Stimulated activated CD4-positive, alpha-beta T cell treated with anti-CD3 and anti-CD28 coated beads, Interleukin-1b, Interleukin-23, amount 100 ng/mL, for 48 hours (primary cell): ENCODE data around the gene LGALS4.
"Not testable (repeated sequence)": the region's sequence is repeated elsewhere in the genome, so short reads cannot be mapped to it uniquely, and the experiment has no call there.

Experiments
- DNase-seq: peaks from one replicate; pipeline ENCODE4 v3.0.0-alpha.2; 2020

The LGALS4 gene

GRCh38 chr19:38842439-38843174 lies 29.9 kb upstream of the LGALS4 start:
- peak; percentile 65 for DNase-seq

- peak; percentile 33 for DNase-seq
These were observed 29.2 kb upstream of the LGALS4 start for GRCh38 chr19:38841787-38842438.

DNA sequence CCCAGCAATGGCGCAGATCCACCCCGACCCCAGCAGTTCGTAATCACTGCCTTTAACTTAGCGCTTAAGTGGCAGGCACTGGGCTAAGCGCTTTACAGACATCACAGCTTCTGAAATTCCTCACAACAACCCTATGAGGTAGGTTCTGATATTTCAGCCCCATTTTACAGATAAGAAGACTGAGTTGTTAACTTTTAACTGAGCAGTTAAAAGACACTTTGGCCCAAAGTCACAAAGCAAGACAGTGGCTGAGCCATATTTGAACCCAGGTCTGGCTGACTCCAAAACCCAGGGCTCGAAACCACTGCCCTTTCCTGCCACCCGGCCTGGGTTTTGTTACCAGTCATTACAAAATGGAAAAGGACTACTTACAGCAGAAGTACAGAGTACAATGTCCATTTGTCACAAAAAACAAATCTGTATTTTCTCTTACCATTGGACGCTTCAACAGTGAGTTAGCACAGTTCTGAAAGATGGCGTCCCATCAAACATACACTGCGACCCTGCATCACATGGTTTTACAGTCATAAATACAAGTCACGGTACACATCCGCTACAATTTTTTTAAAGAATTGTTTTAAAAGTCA lies 28.5 kb upstream of the LGALS4 start:
- no peak for DNase-seq

- DNase-seq: no peak
These were observed 27.8 kb upstream of the LGALS4 start for GRCh38 chr19:38840583-38840968.

GRCh38 chr19:38839816-38840582 lies 27.3 kb upstream of the LGALS4 start:
- DNase-seq: peak; percentile 35

GRCh38 chr19:38838986-38839761 lies 26.4 kb upstream of the LGALS4 start:
- no peak for DNase-seq

GRCh38 chr19:38838208-38838985 lies 25.7 kb upstream of the LGALS4 start:
- peak; percentile 81 for DNase-seq

GRCh38 chr19:38837656-38838121 lies 24.9 kb upstream of the LGALS4 start:
- no peak for DNase-seq

- DNase-seq: no peak
These were observed 24.4 kb upstream of the LGALS4 start for GRCh38 chr19:38836983-38837626.

DNA sequence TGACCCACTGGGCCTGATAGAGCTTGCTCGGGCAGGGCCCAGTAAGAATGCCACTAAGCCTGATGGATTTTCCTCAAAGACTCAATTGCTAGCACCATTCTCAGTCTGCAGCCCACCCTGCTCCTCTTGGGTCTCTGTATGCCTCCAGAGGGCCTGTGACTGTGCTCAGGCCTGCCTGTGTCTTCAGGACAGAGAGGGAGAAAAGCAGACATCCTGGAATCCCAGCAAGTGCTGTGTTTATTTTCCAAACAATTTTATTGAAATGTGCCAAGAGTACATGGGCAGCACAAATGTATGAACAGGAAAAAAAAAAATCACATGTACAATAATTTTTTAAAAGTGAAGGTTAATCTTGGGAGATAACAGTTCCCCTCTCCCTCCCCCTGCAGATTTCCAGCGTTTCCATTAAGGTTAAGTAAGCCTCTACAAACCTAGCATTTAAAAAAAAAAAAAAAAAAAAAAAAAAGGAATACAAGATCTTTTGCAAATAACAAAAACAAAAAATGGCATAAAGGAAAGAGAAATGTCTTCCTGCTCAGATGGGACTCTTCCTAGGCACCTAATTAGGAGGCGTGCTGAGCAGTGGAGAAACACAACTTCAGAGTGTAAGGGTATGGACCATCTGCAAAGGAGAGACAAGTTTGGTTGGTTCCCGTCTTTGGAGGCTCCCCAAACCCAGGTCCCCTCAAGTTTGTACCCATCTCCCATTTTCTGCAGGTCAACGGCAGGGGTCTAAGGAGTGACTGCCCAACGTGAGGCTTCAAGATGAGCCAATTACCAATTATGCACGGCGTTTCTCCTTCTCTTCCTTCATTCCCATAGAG lies 23.6 kb upstream of the LGALS4 start:
- no peak for DNase-seq

GRCh38 chr19:38834590-38834989 lies 21.8 kb upstream of the LGALS4 start:
- no peak for DNase-seq

DNA sequence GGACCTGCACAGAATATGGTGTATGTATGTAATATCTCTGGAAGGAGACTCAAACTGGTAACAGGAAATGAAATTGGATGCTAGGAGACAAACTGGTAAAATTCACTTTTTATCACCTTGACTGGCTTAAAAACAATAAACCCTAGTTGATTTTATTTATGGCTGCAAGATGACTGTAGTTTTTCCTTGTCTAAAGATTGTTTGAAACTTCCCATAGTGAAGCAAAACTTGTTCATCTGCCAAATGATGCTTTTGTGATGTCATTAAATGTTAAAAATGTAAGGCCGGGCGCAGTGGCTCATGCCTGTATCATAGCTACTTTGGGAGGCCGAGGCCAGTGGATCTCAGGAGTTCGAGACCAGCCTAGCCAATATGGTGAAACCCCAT lies 21.4 kb upstream of the LGALS4 start:
- no peak for DNase-seq

GRCh38 chr19:38833092-38833425 lies 20.3 kb upstream of the LGALS4 start:
- DNase-seq: no peak

DNA sequence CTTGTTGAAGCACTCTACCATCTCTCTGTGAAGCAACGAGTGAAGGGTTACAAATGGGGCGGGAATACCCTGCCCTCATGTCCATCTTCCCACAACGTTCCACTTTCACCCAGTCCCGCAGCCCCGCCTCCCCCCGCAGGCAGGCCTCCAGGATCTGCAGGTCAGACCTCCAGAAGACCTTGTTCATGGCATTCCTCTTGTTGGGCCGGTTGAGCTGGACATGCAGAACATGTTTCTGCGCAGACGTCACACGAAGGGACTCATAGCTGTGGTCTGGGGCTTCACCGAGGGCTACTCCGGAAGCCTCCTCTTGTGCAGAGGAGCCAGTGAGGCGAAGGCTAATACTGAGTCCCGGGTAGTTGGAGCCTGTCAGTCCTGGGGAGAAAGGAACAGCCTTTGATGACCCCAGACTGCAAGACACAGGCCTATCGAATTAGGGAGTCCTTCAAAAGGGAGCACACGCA lies 18.4 kb upstream of the LGALS4 start:
- DNase-seq: no peak

- DNase-seq: no peak
These were observed 17.4 kb upstream of the LGALS4 start for GRCh38 chr19:38830039-38830733.

DNA sequence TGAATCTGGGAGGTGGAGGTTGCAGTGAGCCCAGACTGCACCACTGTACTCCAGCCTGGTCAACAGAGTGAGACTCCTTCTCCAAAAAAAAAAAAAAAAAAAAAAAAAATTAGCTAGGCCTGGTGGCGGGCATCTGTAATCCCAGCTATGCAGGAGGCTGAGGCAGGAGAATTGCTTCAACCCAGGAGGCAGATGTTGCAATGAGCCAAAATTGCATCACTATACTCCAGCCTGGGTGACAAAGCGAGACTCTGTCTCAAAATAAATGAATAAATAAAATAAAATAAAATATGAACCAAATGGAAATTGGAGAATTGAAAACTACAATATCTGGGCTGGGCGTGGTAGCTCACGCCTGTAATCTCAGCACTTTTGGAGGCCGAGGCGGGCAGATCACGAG lies 16.5 kb upstream of the LGALS4 start:
- DNase-seq: not testable (repeated sequence)

DNA sequence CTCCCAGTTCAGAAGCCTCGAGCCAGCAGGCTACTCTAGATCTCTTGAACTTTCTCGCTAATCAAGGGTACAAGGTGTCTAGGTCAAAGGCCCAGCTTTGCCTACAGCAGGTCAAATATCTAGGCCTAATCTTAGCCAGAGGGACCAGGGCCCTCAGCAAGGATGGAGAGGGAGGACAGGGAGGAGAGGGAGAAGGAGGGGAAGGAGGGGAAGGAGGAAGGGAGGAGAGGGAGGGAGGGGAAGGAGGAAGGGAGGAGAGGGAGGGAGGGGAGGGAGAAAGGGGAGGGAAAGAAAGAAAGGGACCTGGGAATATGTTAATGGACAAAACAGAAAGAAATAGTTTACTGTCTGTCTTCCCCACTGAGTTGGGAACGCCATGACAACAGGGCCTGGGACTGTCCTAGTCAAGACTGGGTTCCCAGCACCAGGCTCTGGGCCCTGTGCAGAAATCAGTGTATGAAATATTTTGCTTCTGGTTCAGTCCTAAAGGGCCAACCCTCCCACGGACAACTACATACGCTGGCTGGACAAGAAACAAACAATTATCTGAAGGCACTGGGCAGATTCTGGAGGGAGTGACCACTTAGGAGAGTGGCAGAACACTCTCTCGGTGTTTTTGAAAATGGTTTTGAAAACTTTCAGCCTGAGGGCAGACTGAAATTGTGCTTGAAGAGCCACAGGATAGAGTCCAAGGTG lies 14.3 kb upstream of the LGALS4 start:
- no peak for DNase-seq

GRCh38 chr19:38825936-38826335 lies 13.2 kb upstream of the LGALS4 start:
- DNase-seq: not testable (repeated sequence)

DNA sequence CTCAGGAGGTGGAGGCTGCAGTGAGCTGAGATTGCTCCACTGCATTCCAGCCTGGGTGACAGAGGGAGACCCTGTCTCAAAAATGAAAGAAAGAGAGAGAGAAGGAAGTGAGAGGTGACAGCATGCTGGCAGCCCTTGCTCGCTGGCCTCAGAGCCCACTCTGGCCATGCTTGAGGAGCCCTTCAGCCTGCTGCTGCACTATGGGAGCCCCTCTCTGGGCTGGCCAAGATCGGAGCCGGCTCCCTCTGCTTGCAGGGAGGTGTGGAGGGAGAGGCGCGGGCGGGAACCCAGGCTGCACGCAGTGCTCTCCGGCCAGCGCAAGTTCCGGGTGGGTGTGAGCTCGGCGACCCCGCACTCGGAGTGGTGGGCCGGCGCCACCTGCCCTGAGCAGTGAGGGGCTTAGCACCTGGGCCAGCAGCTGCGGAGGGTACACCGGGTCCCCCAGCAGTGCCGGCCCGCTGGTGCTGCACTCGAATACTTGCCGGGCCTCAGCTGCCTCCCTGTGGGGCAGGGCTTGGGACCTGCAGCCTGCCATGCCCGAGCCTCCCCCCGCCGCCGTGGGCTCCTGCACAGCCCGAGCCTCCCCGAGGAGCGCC lies 8.6 kb upstream of the LGALS4 start:
- DNase-seq: not testable (repeated sequence)
